DOHH2 (cell line): Measurements from ENCODE around the gene DHDDS.

Experiments
- H3F3A ChIP-seq: fragments of 200-600 bp; sonication (generic), shearing (Covaris generic); 2 replicates; pipeline ENCODE4 v1.6.0; 2016; ENCODE audit warnings: antibody characterized with exemption, mild to moderate bottlenecking; ENCODE audit not compliant: control insufficient read depth, insufficient read depth
- H3K27ac ChIP-seq: fragments of 200-600 bp; sonication (generic); 2 replicates; pipeline ENCODE4 v1.5.1; 2014; ENCODE audit warnings: low read depth, mild to moderate bottlenecking, low read length, moderate library complexity
- H3K27me3 ChIP-seq: fragments of 200-600 bp; sonication (generic); 2 replicates; pipeline ENCODE4 v1.6.1; 2014; ENCODE audit warnings: mild to moderate bottlenecking, low read length, mixed read lengths; ENCODE audit not compliant: control insufficient read depth
- H3K36me3 ChIP-seq: fragments of 200-600 bp; sonication (generic); 2 replicates; pipeline ENCODE4 v1.6.1; 2014; ENCODE audit warnings: mild to moderate bottlenecking, low read length, moderate library complexity, mixed read lengths; ENCODE audit not compliant: control insufficient read depth
- H3K4me1 ChIP-seq: fragments of 200-600 bp; sonication (generic); 2 replicates; pipeline ENCODE4 v1.6.1; 2014; ENCODE audit warnings: mild to moderate bottlenecking, low read length, mixed read lengths; ENCODE audit not compliant: control insufficient read depth
- H3K4me2 ChIP-seq: fragments of 200-600 bp; sonication (generic); 2 replicates; pipeline ENCODE4 v1.6.0; 2014; ENCODE audit warnings: mild to moderate bottlenecking, low read length, moderate library complexity
- H3K4me3 ChIP-seq: fragments of 200-600 bp; sonication (generic); 2 replicates; pipeline ENCODE4 v1.5.1; 2014; ENCODE audit warnings: mild to moderate bottlenecking, low read length, mixed read lengths
- H3K79me2 ChIP-seq: fragments of 200-600 bp; sonication (generic); 2 replicates; pipeline ENCODE4 v1.6.1; 2014; ENCODE audit warnings: mild to moderate bottlenecking, low read length, mixed read lengths; ENCODE audit not compliant: control insufficient read depth
- H3K9me2 ChIP-seq: fragments of 200-600 bp; sonication (generic); replicated peaks from 2 replicates; pipeline ENCODE4 v1.6.1; 2014; ENCODE audit warnings: mild to moderate bottlenecking, low read length, mixed read lengths; ENCODE audit not compliant: control insufficient read depth
- H3K9me3 ChIP-seq: fragments of 200-600 bp; sonication (generic); 2 replicates; pipeline ENCODE4 v1.6.1; 2014; ENCODE audit warnings: antibody characterized with exemption, low read length, mixed read lengths; ENCODE audit not compliant: control insufficient read depth, insufficient read depth
- H4K20me1 ChIP-seq: fragments of 200-600 bp; sonication (generic); 2 replicates; pipeline ENCODE4 v1.6.0; 2014; ENCODE audit warnings: low read depth, mild to moderate bottlenecking, antibody characterized with exemption, low read length, moderate library complexity; ENCODE audit not compliant: control insufficient read depth, insufficient read depth
- EZH2phosphoT487 ChIP-seq: fragments of 200-600 bp; sonication (generic); IDR thresholded peaks from 2 replicates; pipeline ENCODE4 v1.6.1; 2017; ENCODE audit warnings: borderline replicate concordance, mild to moderate bottlenecking, antibody characterized with exemption, low read length, moderate library complexity, mixed read lengths
- TF ChIP-seq, protein P1 (sequence below): fragments of 200-600 bp; sonication (generic); IDR thresholded peaks from one replicate; pipeline ENCODE4 v1.5.1; 2014; ENCODE audit warnings: antibody characterized with exemption, mild to moderate bottlenecking, low read depth, low read length; ENCODE audit not compliant: poor library complexity, severe bottlenecking

DHDDS gene

DNA sequence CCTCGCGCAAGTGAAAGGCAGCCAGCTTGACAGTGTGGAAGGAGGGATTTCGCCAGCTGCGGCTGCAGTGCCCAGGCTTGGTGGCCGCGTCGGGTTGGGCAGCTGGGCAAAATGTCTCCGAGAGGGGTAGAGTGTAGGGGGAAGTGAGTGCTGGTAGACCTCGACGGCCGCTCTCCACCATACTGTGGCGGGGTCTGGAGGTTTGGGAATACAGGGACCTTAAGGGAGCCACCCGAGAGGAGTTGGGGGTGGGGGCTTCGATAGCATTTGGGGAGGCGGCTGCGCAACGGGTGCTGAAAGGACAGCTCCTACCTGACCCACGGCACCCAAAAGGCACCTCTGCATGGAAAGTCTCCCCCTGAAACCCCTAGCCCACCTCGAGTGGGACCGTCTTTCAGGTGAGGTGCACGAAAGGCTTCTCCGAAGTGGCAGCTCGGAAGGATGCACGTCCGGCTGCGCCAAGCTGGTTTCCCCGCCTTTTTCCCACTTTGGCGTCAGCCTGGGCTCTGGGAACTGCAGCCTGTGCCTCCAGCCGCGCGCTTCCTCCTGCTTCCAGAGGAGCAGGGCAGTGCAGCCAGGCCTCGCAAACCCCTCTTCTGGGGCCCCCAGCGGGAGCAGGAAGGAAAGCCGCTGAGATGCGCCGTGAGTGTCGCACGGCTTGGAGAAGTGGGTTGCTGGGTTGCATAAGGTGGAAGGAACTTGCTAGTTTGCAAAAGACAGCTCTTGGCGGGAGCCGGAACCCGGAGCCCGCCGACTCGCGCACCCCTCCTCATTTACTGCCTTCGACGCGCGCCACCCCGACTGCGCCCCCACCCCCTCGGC lies 39.6 kb downstream of the DHDDS start:
- peaks cover 48% of the 10 kb centered on the region for H3K4me1 ChIP-seq
- no peak for TF ChIP-seq EZH2phosphoT487
- TF ChIP-seq, protein P1, sequence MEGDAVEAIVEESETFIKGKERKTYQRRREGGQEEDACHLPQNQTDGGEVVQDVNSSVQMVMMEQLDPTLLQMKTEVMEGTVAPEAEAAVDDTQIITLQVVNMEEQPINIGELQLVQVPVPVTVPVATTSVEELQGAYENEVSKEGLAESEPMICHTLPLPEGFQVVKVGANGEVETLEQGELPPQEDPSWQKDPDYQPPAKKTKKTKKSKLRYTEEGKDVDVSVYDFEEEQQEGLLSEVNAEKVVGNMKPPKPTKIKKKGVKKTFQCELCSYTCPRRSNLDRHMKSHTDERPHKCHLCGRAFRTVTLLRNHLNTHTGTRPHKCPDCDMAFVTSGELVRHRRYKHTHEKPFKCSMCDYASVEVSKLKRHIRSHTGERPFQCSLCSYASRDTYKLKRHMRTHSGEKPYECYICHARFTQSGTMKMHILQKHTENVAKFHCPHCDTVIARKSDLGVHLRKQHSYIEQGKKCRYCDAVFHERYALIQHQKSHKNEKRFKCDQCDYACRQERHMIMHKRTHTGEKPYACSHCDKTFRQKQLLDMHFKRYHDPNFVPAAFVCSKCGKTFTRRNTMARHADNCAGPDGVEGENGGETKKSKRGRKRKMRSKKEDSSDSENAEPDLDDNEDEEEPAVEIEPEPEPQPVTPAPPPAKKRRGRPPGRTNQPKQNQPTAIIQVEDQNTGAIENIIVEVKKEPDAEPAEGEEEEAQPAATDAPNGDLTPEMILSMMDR, result peak; percentile 16
- H3K4me3 ChIP-seq, result peak overlapping the region; percentile 96
- H3F3A ChIP-seq, result peaks cover 42% of the 10 kb centered on the region
- H3K36me3 ChIP-seq, result peaks cover 71% of the 10 kb centered on the region
- no peaks in the 10 kb centered on the region for H3K9me2 ChIP-seq
- peak overlapping the region; percentile 99 for H3K4me2 ChIP-seq
- no peaks in the 10 kb centered on the region for H3K27me3 ChIP-seq
- no peaks in the 10 kb centered on the region for H3K9me3 ChIP-seq
- peak overlapping the region; percentile 94 for H3K27ac ChIP-seq
- peaks cover 30% of the 10 kb centered on the region for H3K79me2 ChIP-seq
- peaks cover 25% of the 10 kb centered on the region for H4K20me1 ChIP-seq

DNA sequence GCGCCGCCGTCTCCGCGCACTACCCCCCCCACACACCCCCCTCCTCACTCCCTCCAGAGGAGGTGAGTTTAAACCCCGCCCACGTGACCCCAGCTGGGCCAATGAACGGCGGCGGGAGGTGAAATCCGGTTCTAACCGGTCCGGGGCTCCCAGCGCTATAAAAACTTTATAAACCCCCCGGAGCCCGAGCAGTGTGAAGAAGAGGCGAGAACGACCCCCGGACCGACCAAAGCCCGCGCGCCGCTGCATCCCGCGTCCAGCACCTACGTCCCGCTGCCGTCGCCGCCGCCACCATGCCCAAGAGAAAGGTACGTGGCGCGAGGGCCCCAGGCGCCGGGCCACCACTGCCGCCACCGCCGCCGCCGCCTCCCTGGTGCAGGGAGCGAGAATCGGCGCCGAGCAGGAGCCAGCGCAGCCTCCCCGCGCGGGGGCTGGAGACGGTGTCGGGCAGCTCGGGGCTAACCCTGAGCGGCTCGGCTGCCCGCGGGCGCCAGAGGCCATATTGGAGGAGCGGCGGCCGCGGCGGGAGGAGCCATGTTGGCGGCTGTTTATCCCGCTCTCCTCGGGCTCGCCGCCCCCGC lies 40.3 kb downstream of the DHDDS start, which contains the start of gene HMGN2:
Gene HMGN2 (plus strand): TSS at position 121 of the 581 bp plus-strand sequence. CDS start 173 bp downstream, at position 294.
- H3K9me3 ChIP-seq, result no peaks in the 10 kb centered on the region
- peaks cover 53% of the 10 kb centered on the region for H3K4me1 ChIP-seq
- peak within 1 kb of the TSS; percentile 99 for H3K4me2 ChIP-seq
- H3K9me2 ChIP-seq, result no peaks in the 10 kb centered on the region
- H3K36me3 ChIP-seq, result peaks cover 71% of the 10 kb centered on the region
- H4K20me1 ChIP-seq, result peaks cover 25% of the 10 kb centered on the region
- peak within 1 kb of the TSS; percentile 94 for H3K27ac ChIP-seq
- H3K79me2 ChIP-seq, result peaks cover 30% of the 10 kb centered on the region
- TF ChIP-seq, protein P1, result no peak
- peaks cover 49% of the 10 kb centered on the region for H3F3A ChIP-seq
- no peaks in the 10 kb centered on the region for H3K27me3 ChIP-seq
- peak within 1 kb of the TSS; percentile 96 for H3K4me3 ChIP-seq

DNA sequence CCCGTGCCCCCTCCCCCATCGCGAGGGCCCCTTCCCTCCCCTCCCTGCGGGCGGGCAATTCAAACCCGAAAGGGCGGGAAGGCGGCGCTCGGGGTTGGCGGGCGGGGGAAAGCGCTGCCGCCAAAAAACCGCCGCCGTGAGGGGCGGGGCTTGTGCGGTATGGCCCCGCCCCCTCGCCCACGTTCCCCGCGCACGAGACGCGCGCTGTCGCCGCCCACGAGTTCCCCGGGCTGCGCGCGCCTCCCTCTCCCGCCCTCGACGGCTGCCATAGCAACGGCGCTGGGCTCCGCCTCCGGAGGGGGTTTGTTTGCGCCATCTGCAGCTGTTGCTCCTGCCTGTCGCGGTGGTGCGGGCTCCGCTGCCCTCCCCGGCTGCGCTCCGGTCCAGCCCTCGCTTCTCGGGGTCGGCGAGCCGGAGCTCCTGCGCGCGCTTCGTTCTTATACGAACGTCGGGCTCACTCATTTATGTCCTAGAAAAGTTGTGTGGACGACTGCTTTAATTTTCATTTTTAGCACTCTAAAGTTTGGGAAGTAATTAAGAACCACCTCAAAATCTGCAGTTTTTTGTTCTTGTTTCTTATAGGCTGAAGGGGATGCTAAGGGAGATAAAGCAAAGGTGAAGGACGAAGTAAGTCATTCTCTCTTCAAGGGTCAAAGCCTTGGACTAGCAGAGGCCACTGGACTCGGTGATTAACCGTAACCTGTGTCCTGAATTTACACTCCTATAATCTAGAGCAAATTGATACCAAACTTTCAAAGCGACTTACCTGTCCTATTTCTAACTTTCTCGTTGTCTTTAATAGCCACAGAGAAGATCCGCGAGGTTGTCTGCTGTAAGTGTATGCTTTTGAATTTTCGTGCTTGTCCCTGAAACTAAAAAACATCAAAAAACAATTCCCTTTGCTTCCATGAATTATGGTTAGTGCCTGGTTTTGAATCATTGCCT lies 41.1 kb downstream of the DHDDS start:
- peaks cover 25% of the 10 kb centered on the region for H4K20me1 ChIP-seq
- peaks cover 53% of the 10 kb centered on the region for H3K4me1 ChIP-seq
- H3K9me3 ChIP-seq, result no peaks in the 10 kb centered on the region

More for the DNA sequence above, 41.1 kb downstream of the DHDDS start:
- Histone ChIP-seq H3K4me3 (peak overlapping the region; percentile 96), H3F3A (peaks cover 57% of the 10 kb centered on the region), H3K79me2 (peaks cover 30% of the 10 kb centered on the region), H3K4me2 (peak overlapping the region; percentile 99), H3K9me2 (no peaks in the 10 kb centered on the region), H3K27ac (peak overlapping the region; percentile 94), H3K27me3 (no peaks in the 10 kb centered on the region), H3K36me3 (peaks cover 68% of the 10 kb centered on the region)
- TF ChIP-seq, protein P1, result no peak
- no peak for TF ChIP-seq EZH2phosphoT487
